COR-L47 (cell line): ENCODE results near the gene GNG7.

Experiments
- DNase-seq: peaks from one replicate; lab custom pipeline; 2025; lab: John Stamatoyannopoulos, UW

GNG7 gene

DNA sequence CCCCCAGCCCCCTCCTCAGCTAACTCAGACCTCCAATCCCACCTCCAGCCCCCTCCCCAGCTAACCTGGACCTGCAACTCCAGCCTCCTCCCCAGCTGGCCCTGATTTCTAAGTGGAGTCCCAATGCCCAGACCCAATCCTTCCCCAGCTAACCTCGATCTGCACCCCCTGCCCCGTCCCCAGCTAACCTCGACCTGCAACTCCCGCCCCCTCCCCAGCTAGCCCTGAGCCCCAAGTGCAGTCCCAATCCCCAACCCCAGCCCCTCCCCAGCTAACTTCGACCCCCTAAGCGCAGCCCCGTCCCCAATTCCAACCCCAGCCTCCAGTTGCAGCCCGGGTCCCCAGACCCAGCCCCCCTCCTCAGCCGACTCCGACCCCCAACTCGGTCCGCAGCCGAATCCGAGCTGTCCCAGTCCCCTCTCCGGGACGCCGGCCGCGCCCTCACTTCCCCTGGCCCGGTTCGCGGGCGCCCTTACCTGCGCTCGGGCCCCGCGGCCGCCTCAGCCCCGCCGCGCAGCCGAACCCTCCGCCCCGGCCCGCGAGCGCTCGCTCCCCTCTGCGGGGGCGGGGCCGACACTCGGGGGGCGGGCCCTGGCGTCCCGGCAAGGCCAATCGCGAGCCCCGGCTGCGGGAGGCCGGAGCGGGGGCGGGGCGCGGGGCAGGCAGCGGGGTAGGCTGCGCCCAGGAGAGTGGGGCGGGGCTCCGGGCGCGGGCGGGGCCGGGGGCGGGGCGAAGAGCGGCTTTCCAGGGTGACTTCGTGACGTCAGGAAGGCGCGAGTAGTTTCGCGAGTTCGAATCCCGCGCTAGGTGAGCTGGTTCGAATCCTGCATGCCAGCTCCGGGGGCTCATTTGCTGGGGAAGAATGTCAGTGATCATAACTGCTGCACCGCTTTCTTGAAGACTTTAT lies at the start of gene GNG7:
Gene GNG7, minus strand, starts transcription at position 525 of the 907 bp plus-strand sequence. CDS start 182,006 bp downstream, outside the sequence.
- DNase-seq = no peak

DNA sequence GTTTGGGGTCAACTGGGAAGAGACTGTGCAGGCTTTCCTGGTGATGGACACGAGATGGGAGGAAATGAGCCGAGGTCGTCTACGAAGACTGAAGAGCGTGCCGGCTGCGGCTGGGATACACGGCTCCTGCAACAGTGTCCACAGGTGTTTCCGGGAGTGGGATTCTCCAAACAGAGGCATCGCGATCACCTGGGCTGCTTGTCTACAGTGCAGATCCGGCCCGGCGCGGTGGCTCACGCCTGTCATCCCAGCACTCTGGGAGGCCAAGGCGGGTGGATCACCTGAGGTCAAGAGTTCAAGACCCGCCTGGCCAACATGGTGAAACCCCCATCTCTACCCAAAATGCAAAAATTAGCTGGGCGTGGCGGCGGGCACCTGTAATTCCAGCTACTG lies 48.9 kb upstream of the GNG7 start:
- no peak for DNase-seq

DNA sequence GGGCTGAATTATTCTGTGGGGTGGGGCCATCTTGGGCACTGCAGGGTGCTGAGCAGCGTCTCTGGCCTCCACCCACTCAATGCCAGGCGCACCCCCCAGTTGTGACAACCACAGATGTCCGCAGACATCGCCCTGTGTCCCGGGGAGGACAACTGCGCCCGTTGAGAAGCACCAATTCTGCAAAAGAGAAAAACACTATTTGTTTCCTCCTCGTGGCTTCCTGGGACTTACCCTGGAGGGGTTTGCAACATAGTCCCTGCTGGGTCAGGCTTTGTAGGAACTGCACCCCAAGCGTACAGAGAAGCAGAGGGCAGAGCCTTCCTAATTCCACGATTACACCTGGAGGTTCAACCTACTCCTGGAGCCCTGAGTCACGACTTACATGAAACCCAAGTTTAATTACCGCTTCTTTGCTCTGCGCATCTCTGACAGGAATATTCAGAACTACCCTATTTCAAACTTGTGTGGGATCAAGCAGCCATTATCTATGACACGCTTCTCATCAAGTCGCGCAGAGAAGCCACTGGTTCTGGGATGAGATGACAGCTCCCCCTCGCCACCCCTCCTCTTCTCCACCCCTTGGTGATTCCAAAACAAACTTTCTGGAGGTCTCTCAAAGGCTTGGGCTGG lies 48.4 kb upstream of the GNG7 start:
- DNase-seq = no peak

DNA sequence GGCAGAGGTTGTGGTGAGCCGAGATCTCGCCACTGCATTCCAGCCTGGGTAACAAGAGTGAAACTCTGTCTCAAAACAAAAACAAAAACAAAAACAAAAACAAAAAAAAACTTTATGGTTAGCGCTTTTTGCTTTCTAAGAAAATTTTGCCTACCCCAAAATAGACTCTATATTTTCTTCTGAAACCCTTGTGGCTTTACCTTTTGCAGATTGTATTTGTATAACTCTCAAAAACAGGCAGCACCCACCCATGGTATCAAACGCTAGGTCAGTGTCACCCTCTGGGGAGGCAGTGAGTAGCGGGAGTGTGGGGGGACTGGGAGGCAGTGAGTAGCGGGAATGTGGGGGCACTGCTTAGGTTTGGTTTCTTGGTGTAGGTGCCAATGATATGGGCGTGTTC lies 44.9 kb upstream of the GNG7 start:
- no peak for DNase-seq

DNA sequence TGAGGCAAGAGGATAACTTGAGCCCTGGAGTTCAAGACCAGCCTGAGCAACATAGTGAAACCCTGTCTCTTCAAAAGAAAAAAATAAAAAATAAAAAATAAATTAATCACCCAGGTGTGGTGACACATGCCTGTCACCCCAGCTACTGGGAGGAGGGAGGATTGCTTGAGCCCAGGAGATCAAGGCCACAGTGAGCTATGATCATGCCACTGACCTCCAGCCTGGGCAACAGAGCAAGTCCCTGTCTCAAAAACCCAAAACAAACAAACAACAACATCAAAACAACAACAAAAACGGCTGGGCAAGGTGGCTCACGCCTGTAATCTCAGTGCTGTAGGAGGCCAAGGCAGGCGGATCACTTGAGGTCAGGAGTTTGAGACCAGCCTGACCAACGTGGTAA lies 41.6 kb upstream of the GNG7 start:
- DNase-seq = no peak

DNA sequence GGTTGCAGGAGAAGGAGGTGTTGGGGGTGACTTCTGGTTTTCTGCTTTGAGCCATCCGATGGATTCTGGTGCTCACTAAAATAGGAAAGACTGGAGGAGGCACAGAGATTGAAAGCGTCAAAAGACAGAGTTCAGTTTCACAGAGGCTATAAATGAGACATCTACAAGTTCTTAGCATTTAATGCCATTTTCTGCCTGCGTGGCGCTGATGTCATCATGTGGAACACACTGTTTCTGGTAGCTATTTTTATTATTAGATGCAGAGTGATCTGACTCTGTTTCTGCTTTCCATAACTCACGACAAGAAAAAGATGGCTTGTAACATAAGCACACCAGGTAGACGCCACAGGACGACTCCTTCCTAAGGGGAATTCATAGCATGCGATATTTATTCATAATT lies 40.6 kb upstream of the GNG7 start:
- no peak for DNase-seq

DNA sequence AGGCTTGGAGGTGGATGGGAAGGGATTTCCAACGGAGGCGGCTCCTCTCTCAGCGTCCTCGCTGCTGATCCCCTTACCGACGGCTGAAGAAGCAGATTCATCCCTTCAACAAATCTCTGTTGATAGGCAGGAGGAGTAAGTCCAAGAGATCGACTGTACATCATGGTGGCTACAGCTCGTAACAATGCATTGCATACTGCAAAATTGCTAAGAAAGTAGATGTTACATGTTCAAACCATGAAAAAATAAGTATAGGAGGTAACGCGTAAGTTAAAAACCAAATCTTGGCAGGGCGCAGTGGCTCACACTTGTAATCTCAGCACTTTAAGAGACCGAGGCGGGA lies 37.8 kb upstream of the GNG7 start:
- DNase-seq = no peak

DNA sequence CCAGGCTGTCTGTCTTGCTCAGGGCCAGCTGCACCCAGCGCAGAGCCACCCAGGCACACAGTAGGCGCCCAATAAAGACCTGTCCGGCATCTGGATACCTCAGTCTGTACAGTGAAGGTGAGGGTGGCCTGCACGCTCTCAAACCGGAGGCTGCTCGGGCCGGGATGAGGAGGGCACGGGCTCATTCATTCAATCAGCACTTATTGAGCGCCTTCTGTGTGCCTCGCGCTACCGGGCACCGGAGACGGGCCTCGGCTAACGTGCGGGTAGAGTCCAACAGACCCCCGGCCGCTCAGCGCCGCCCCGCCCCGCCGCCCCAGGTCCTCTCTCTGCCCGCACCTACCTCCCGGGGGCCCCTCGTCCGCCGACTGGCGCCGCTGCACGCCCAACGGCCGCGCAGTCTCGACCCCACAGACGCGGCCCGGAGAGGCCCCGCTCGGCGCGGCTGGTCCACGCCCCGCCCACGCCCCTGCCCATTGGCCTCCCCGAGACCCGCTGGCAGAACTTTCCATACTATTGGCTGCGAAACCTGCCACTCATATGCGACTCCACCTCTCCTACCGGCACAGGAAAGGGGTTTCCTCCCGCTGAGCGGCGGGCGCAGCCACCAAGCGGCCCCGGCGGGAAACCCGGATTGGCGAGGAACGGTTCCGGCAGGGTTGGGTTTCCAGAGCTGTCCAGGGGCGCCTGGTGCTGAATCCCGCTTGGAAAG lies 37.3 kb upstream of the GNG7 start, which contains the start of gene SLC39A3:
Gene SLC39A3, minus strand, starts transcription at position 416 of the 712 bp plus-strand sequence. CDS start 2,760 bp downstream, outside the sequence.
- DNase-seq = peak; percentile 94

DNA sequence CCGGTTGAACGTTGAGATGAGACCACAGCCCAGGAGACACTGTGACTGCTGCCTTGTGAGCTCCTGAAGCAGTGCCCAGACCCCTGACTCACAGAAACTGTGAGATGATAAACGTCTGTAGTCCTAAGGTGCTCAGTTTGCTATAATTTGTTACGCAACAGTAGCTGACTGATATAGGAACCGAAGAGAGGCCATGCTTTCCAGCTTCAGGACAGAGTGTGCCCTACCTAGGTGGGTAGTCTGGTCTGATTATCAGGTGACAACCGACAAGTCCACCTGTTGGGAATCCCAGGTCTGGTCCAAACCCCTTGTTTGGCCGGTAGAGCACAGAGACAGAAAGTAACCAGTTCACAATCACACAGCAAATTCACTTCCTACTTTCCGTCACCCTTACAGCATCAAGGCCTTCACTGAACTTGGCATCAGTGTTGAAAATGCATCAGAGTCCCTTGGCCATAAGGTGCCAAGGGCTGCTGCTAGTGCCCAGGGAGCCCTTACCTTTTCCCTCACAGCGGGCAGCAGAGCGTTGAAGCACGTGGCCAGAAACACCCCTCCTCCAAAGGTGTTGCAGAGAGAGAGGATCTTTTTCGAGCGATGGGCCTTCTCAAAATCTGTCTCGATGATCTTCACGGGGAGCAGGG lies 34.2 kb upstream of the GNG7 start:
- DNase-seq = no peak

DNA sequence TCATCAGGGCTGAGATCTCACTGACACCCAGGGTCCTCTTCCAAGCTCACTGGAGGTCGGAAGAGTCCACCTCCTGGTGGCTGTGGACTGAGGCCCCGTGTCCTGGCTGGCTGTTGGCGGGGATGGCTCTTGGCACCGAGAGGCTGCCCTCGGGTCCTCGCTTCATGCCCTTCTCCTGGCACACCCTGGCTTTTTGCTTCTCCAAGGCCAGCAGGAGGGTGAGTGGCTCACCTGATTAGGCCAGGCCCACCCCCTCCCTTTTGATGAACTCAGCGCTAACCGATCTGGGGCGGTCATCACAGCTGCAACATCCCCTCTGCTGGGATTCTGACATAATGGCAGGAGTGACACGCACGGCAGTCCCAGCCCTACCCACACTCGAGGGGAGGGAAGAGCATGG lies 32.9 kb upstream of the GNG7 start:
- no peak for DNase-seq

DNA sequence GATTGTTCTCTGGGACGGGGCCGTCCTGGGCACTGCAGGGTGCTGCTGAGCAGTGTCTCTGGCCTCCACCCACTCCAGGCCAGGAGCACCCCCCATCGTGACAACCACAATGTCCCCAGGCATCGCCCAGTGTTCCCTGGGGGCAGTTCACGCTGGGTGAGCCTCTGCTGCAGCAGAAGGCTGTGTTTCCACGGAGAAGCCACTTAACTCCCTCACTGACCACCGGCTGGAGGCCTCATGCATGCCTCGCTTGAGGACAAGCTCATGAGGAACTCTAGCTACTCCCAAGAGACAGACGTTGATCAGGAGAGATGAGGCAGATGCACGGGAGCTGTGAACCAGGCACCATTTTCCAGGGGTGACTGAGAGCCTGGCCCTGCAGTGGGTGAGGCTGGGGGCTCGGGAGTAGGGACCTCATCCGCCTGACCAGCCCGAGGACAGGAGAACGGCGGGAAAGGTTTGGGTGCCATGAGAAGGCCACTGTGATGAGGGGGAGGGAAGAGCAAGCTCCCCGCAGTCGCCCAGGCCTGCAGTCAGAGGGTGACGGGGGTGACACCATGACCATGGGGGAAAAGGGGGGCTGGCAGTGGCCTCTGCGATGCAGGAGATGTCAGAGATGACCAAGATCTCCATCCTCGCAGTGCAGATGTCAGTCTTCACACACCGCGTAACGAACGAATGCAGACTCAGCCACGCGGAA lies 32.2 kb upstream of the GNG7 start:
- DNase-seq = no peak

DNA sequence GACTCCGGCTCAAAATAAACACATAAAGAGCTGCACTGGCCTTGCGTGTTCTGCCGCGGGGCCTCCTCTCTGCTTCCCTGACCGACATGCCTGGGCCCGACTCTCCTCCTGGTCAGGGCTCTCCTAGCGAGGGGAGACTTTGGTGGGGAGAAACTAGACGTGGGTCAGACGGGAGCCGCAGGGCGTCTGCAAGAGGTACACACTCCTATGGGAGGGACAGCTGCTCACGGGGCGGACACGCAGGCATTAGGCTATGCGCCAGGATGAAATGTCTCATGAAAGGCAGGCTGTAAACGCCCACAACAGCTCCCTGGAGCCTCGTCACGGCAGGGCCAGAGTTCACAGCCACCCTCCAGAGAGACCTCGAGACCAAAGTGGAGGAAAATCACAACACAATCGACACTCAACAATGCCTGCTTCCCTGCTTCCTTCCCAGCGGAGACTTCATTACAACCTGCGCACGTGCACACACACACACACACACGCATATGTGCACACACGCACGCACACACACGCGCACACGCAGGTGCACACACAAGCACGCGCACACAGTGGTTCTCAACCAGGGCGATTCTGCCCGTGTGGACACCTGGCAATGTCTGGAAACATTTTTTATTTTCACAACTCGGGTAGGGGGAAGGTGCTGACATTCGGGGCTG lies 31.6 kb upstream of the GNG7 start:
- DNase-seq = no peak

DNA sequence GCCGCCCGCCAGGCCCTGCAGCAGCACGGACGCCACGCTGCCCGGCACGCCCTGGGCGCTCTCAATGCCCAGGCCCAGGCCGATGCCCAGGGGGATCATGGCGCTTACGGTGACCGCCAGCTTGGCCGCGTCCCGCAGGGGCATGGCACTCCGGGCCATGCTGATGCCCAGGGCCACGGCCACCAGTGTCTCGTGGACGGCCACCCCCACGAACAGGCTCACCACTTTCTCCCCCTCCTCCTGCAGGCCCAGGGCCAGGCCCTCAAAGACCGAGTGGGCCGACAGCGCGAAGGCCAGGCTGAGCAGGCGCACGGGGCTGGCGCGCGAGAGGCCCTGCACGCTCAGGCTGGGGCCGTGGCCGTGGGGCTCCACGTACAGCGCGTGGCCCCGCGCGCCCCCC lies 30.4 kb upstream of the GNG7 start:
- DNase-seq = no peak

DNA sequence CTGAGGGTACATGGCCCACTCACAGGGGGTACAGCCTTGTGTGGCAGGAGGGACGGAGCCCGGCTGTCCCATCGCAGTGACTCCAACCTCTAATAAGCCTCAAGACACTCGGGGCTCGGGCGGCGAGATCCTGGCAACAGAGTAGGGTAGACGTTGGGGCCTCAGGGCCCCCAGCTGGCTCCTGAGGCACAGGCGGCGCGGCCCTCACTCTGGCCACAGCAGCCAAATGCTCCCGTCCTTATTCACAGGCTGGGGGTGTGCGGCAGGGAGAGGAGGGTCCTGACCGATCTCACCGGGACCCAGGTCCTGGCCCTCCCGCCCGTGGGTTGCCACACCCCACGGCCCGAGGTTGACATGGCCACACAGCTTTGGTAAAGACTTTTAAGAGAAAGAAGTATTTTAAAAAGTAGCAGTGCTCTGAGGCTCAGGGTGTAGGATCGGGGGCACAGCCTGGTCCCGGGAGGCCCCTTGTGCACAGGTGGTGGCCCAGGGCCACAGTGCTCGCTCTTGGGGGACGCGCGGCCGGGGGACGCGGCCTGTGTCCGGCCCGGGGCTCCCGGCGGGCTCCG lies 29.7 kb upstream of the GNG7 start:
- no peak for DNase-seq

DNA sequence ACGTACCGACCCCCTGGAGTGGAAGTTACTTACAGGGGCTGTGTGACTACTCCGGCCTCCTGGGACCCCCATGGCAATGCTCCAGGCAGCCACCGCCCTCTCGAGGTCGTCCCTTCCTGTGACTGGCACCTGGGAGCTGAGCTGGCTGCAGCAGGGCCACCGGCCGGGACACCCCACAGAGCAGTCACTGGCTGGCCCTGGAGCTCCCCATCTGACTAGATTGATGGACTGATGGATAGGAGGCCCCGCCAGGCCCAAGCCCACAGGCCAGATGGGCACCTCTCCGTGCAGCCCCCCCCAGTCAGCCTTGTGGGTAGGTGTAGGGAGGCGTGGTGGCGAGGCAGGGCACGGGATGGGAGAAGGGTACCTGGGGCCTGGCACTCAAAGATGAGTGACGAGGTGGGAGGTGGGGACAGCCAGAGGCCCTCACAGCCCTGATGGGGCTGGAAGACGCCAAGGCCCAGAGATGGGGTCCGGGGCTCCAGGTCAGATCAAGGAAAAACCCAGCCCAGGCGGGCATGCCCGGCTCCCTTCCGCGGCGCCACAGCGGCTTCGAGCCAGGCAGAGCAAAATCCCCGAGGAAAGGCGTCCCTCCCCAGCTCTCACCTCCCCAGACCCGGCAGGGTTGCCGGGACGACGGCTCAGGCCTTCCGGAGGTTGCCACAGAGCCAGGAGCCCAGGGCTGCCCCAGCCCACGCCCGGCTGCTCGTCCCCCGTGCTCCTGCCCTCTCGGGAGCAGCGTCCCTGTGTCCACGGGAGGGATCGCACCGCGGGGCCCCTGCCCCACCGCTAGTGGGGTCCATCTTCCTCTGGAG lies 28.9 kb upstream of the GNG7 start:
- DNase-seq = no peak

DNA sequence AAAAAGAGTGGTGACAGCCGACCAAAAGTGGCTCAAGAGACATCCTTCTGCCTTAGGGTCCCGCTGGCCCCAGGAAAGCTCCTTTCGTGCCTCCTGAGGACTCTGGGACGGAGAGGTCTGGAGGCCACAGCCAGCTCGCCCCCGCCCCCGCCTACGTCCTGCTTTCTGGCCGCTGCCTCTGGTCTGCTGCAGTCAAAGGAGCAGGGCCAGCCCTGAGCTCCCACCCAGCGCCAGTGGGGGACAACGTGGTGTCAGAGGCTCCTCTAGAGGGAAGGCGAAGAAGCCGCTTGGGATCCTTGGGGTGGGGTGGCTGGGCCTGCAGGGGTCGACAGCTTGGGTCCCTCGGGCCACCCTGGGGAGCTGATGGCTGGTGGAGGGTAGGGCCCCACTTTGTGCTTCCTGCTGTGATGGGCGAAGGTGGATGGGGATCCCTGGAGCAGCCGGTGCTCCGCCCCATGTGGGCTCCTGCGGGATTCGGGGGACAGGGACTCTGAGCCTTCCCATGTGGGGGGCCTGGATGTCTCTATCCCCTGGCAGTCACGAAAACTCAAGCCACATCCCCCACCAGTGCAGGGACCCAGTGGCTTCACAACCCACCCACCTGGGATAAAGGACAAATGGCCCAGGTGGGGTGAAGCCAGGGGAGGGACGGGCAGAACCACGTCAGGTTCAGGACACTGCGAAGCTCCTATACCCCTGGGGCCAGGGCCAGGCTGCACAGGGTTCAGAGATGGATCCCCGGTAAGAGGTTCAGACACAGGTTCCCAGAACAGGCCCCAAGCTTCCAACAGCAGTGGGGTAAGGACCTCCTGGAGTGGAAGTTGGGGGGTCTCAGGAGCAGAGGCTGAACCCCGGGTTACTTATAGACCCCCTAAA lies 27.7 kb upstream of the GNG7 start:
- no peak for DNase-seq

DNA sequence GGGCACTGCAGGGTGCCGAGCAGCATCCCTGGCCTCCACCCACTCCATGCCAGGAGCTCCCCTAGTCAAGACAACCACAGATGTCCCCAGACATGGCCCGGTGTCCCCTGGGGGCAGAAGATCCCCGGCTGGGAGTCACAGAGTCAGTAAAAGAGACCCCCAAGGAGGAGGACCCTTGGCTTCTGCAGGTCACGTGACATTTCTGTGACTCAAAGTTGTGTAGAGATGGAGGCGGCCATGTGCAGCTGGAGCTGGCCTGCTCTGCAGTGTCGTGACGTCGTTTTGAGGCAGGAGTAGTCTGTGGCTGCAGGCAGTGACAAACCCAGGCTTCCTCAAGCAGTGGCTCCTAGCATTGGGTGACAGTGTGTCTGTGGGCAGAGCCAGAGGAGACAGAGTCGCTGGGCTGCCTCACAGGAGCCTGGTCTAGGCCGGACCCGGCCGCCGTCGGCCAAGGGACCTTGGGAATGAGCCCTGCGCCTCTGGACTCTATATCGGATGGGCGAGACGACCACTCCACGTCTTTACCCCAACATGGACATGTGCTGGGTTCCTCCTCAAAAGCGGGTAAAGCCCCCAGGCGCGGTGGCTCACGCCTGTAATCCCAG lies 26.4 kb upstream of the GNG7 start:
- DNase-seq = no peak

DNA sequence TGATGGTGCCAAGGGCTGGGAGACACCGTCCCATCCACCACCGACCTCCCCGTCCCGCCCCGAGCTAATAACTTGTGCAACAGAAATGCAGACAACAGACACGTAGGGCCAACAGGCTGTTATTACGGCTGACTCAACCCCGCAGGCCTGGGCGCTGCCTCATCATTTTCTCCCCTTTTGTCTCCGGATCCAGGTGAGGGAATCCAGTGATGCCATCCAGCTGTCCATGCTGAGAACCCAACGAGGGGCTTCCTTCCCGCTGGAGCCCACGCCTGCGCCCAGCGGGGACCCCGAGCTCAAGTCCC lies 25.1 kb upstream of the GNG7 start:
- no peak for DNase-seq
